Activated CD8-positive, alpha-beta T cell treated with anti-CD3 and anti-CD28 coated beads, Interleukin-2, amount 10 ng/mL, durations not matched to agents 7 days and 5 days (primary cell): ENCODE measurements around the gene SNX25. TPM values are rescaled to one million over a fixed set of nuclear protein-coding genes. Genes with fewer than 3 reads are reported as not detected.
"Not testable (repeated sequence)": the region's sequence is repeated elsewhere in the genome, so short reads cannot be mapped to it uniquely, and the experiment has no call there.

Experiments used
- ATAC-seq: fragments of 150-1000 bp; cut with Tn5 transposase; one replicate; pipeline ENCODE4 v1.10.0; 2021; ENCODE audit warnings: moderate library complexity
- CTCF ChIA-PET: fragments of 350-600 bp; sonication (Branson Sonifier 250); formaldehyde crosslinking; loops from one replicate; lab custom pipeline; 2021; ENCODE audit warnings: antibody characterized with exemption; lab: Charles Lee
- POLR2A ChIA-PET: fragments of 350-600 bp; sonication (Branson Sonifier 250); formaldehyde crosslinking; loops from one replicate; lab custom pipeline; 2021; ENCODE audit warnings: antibody characterized with exemption; lab: Charles Lee
- DNase-seq: peaks from one replicate; pipeline ENCODE4 v3.0.0-alpha.2; 2020
- H3K27ac Mint-ChIP-seq: one replicate; pipeline ENCODE4 v1.8.0; 2021; ENCODE audit warnings: mild to moderate bottlenecking, mixed read lengths
- H3K27me3 Mint-ChIP-seq: one replicate; pipeline ENCODE4 v1.8.0; 2021; ENCODE audit warnings: low read depth, mixed read lengths
- H3K36me3 Mint-ChIP-seq: one replicate; pipeline ENCODE4 v1.8.0; 2021; ENCODE audit warnings: low read depth, mixed read lengths
- H3K4me1 Mint-ChIP-seq: one replicate; pipeline ENCODE4 v1.8.0; 2021; ENCODE audit warnings: low read depth, mixed read lengths
- H3K4me3 Mint-ChIP-seq: one replicate; pipeline ENCODE4 v1.8.0; 2021; ENCODE audit warnings: mild to moderate bottlenecking, mixed read lengths
- H3K9me3 Mint-ChIP-seq: one replicate; pipeline ENCODE4 v1.8.0; 2022; ENCODE audit warnings: mixed read lengths; ENCODE audit not compliant: insufficient read depth
- total RNA-seq, 2 experiments: library from RNA; stranded (reverse); gene quantifications; one replicate each; pipeline ENCODE4 v1.2.3, GENCODE V29; 2021

The SNX25 gene
- total RNA-seq, 2 experiments from 2014 or later, result 16.6 to 16.7 TPM

DNA sequence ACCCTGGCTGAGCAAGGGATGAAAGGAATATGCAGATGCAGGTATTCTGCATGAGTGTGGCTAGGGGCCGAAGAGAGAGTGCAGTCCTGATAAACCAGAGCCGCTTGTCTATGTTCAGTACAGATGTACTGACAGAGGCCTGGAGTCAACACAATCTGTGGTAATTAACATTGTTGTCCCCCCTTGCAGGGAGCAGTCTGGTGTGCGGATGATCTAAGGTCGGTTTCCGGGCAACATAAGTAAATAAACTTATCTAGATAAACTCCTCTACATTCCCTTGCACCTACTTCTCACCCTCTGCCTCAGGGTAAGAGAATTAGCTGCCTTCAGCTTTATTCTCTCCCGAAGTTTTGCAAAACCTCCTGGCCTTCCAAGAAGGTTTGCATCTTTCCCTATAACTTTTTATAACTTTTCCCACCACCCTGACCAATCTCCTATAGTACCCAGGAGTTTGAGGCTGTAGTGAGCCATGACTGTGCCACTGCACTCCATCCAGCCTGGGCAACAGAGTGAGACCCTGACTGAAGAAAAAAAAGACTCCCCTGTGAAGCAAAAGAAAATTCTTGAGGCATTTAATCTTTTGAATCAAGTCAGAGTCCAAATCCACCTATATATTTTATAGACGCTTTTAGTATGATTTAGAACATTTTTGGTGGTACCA, 26.6 kb downstream of the SNX25 start:
- ATAC-seq (no peak), DNase-seq (no peak)
- no peaks in the 10 kb centered on the region for H3K4me1 Mint-ChIP-seq
- H3K27ac Mint-ChIP-seq, result no peak overlapping the region
- H3K27me3 Mint-ChIP-seq, result no peaks in the 10 kb centered on the region
- CTCF ChIA-PET, result no interaction called here
- no peaks in the 10 kb centered on the region for H3K9me3 Mint-ChIP-seq
- peaks cover 8% of the 10 kb centered on the region for H3K36me3 Mint-ChIP-seq
- POLR2A ChIA-PET, result no interaction called here
- H3K4me3 Mint-ChIP-seq, result no peak overlapping the region

DNA sequence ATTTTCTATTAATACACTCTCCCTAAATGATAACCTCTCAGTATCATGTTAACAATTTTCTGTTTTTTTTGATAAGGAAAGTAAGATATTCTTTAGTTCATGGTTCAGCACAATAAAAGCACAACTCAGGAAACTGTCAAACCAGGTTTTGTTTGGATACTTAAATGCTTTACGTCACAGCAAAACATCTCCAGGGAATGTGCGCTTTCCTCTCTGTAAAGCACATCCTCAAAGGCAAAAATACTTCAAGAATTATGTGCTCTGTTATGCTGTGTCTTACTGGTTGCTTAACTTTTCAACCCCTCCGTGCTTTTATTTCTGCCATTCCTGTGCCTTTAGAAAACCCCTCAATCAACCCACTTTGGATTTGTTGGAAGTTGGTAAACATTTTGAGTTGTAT, 27.8 kb downstream of the SNX25 start:
- ATAC-seq, result no peak
- Mint-ChIP-seq H3K4me1 (no peaks in the 10 kb centered on the region), H3K4me3 (no peak overlapping the region), H3K36me3 (peaks cover 8% of the 10 kb centered on the region), H3K9me3 (no peaks in the 10 kb centered on the region), H3K27me3 (no peaks in the 10 kb centered on the region), H3K27ac (no peak overlapping the region)
- ChIA-PET CTCF (interaction anchor here (1.6 kb wide), 1 partner anchor 29 kb away, joined by 3 read pairs; no protein-coding TSS in a partner anchor), POLR2A (no interaction called here)
- no peak for DNase-seq

DNA sequence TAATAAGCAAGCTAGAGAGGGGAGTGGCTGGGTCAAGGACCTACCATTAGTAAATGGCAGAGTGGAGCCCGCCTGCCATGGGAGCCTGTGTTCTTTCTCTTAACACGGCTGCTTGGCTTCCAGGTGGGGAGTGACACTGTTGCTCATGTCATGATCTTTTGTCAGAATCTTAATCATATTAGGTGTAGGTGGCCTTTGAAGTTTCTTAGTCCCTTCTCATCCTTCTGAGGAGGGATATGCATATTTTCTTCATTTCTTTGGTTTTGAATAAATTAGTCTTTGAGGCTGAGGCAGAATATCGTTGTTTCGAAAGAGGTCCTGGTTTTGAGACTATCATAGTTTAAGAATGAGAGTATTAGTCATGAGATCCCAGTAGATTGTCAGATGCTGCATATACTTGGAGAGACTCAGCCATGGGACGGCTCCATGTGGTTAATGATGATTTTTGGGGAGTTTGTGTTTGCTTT, 28.9 kb downstream of the SNX25 start:
- DNase-seq, result no peak
- CTCF ChIA-PET, result interaction anchor here (1.6 kb wide), 1 partner anchor 28 kb away, joined by 3 read pairs; no protein-coding TSS in a partner anchor
- Mint-ChIP-seq H3K4me1 (no peaks in the 10 kb centered on the region), H3K36me3 (peaks cover 8% of the 10 kb centered on the region), H3K9me3 (no peaks in the 10 kb centered on the region), H3K4me3 (no peak overlapping the region), H3K27me3 (no peaks in the 10 kb centered on the region), H3K27ac (no peak overlapping the region)
- no peak for ATAC-seq
- POLR2A ChIA-PET, result no interaction called here

DNA sequence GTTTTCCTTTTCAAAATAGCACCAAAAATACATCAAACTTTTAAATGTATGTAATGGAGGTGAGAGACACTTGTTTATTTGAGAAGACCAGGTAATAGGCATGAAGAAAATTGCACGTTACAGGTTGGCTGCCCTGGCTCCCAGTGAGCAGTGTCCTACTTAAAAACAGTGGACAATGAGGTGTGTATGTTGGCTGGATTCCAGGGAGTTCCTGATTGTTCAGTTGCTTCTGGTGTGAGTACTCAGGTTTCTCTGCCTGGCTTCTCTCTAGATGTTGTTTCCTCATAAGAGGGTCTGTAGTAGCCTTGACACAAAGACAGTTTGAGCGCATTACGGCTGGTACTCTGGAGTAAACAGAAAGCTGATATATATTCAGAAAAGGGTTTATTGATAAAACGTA, 29.4 kb downstream of the SNX25 start:
- ATAC-seq (no peak), DNase-seq (no peak)
- H3K27me3 Mint-ChIP-seq, result no peaks in the 10 kb centered on the region
- no peaks in the 10 kb centered on the region for H3K9me3 Mint-ChIP-seq
- no peak overlapping the region for H3K27ac Mint-ChIP-seq
- no peak overlapping the region for H3K4me3 Mint-ChIP-seq
- H3K4me1 Mint-ChIP-seq, result no peaks in the 10 kb centered on the region
- peaks cover 8% of the 10 kb centered on the region for H3K36me3 Mint-ChIP-seq
- ChIA-PET CTCF (interaction anchor here (1.6 kb wide), 1 partner anchor 27 kb away, joined by 3 read pairs; no protein-coding TSS in a partner anchor), POLR2A (no interaction called here)

DNA sequence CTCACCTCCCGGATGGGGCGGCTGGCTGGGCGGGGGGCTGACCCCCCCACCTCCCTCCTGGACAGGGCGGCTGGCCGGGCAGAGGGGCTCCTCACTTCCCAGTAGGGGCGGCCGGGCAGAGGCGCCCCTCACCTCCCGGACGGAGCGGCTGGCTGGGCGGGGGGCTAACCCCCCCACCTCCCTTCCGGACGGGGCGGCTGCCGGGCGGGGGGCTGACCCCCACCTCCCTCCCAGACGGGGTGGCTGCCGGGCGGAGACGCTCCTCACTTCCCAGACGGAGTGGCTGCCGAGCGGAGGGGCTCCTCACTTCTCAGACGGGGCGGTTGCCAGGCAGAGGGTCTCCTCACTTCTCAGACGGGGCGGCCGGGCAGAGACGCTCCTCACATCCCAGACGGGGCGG, 31.1 kb downstream of the SNX25 start:
- DNase-seq, H3K4me3 Mint-ChIP-seq, H3K27ac Mint-ChIP-seq, H3K36me3 Mint-ChIP-seq, H3K4me1 Mint-ChIP-seq, H3K9me3 Mint-ChIP-seq, H3K27me3 Mint-ChIP-seq, POLR2A ChIA-PET, ATAC-seq, CTCF ChIA-PET: not testable (repeated sequence)

DNA sequence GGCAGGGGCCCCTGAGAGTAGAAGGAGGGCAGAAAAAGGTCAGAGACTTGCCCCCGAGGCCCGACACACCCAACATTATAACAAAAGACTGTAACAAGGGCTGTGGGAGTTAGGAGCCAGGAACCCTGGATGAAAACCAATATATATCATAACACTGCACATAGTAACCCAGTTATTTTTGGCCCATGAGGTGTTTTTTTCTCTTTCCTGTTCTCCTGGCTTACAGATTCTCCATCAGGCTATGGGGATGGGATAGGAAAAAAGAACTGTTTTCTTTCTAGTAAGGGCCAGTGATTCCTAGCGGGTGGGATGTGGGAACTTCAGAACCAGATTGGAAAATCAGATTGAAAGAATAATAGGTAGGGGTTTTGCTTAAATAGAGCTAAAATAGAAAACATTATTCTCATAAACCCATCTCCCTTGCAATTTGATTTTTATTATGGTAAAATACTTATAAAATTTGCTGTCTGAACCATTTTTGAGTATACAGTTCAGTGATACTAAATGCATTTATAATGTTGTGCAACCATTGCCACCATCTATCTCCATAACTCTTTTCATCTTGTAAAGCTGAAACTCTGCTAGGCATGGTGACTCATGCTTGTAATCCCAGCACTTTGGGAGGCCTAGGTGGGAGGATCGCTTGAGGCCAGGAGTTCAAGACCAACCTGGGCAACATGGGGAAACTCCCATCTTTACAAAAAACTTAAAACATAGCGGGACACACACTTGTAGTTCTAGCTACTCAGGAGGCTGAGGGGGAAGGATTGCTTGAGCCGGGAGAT, 33.5 kb downstream of the SNX25 start:
- H3K36me3 Mint-ChIP-seq, result peaks cover 15% of the 10 kb centered on the region
- H3K4me3 Mint-ChIP-seq, result no peak overlapping the region
- no peaks in the 10 kb centered on the region for H3K9me3 Mint-ChIP-seq
- ATAC-seq (no peak), DNase-seq (no peak)
- POLR2A ChIA-PET, result no interaction called here
- H3K27me3 Mint-ChIP-seq, result no peaks in the 10 kb centered on the region
- CTCF ChIA-PET, result interaction anchor here (1.5 kb wide), 1 partner anchor 20 kb away, joined by 3 read pairs; no protein-coding TSS in a partner anchor
- no peaks in the 10 kb centered on the region for H3K4me1 Mint-ChIP-seq
- no peak overlapping the region for H3K27ac Mint-ChIP-seq

DNA sequence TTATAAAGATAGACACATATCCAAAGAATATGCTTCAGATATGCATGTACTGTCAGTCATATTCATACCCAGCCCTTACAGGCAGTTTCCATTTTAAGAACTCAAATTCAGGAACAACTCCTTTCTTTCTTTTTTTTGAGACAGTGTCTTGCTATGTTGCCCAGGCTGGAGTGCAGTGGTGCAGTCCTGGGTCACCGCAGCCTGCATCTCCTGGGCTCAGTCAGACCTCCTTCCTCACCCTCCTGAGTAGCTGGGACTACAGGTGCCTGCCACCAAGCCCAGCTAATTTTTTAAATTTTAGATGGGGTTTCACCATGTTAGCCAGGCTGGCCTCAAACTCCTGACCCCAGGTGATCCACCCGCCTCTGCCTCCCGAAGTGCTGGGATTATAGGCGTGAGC, 34.5 kb downstream of the SNX25 start:
- POLR2A ChIA-PET, result no interaction called here
- Mint-ChIP-seq H3K4me1 (no peaks in the 10 kb centered on the region), H3K9me3 (no peaks in the 10 kb centered on the region), H3K4me3 (no peak overlapping the region), H3K27ac (no peak overlapping the region), H3K27me3 (no peaks in the 10 kb centered on the region), H3K36me3 (peaks cover 13% of the 10 kb centered on the region)
- no peak for ATAC-seq
- CTCF ChIA-PET, result no interaction called here
- no peak for DNase-seq

DNA sequence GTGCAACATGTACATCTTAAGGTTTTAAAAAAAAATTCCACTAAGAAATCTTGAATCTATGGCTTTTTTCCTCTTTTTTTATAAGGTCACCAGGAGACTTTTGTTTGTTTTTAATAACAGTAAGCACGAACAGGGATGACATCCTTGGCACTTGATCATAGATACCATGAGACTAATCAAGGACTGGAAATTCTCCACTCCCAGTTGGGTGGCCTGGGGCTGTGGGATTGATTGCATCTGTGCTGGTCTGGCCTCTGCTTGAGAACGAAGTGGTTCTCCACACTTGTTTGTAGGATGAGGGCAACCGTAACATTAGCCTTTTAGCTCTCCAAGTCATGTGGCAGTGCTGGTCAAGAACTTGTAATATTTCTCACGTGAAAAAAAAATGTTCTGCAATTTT, 35.4 kb downstream of the SNX25 start:
- CTCF ChIA-PET, result no interaction called here
- DNase-seq, result no peak
- POLR2A ChIA-PET, result interaction anchor here (0.5 kb wide), 1 partner anchor 44 kb away, joined by 3 read pairs; no protein-coding TSS in a partner anchor
- Mint-ChIP-seq H3K36me3 (peaks cover 15% of the 10 kb centered on the region), H3K9me3 (no peaks in the 10 kb centered on the region), H3K4me1 (no peaks in the 10 kb centered on the region), H3K27ac (no peak overlapping the region), H3K27me3 (no peaks in the 10 kb centered on the region), H3K4me3 (no peak overlapping the region)
- no peak for ATAC-seq

DNA sequence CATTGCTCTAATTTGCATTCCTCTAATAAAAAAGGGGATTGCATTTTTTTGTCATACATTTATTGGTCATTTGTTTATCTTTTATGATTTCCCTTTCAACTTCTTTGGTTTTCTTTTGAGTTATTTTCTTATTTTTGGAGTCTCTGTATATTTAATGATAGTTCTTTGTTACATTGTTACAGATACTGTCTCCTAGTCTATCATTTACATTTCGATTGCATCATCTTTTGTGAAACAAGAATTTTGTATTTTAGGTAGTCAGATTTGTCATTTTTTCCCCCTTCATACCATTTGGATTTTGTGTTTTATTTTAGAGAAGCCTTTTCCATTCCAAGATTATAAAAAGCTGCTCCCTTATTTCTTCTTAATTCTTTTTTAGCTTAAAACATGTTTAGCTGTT, 37.1 kb downstream of the SNX25 start:
- Mint-ChIP-seq H3K27ac (no peak overlapping the region), H3K36me3 (peaks cover 20% of the 10 kb centered on the region), H3K9me3 (no peaks in the 10 kb centered on the region), H3K4me1 (peaks cover 4% of the 10 kb centered on the region), H3K4me3 (no peak overlapping the region), H3K27me3 (no peaks in the 10 kb centered on the region)
- POLR2A ChIA-PET, result no interaction called here
- no peak for ATAC-seq
- no peak for DNase-seq
- CTCF ChIA-PET, result no interaction called here

DNA sequence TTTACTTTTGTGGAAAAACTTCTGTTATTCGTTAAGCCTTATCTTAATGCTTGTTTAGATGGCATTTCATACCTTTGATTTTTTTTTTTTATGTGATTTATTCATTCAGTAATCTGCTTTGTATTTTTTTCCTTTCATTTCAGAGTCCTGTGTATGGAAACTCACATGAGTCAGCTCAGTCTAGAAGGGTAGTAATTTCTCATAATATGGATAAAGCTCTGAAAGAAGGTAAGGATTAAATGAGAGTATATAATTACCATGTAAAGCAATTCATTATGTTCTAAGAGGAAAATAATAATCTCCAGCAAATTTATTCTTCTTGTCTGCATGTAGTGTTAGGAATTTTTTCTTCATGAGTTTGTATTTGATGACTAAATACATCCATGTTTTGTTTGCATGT, 37.8 kb downstream of the SNX25 start:
- Mint-ChIP-seq H3K4me3 (no peak overlapping the region), H3K9me3 (no peaks in the 10 kb centered on the region)

DNA sequence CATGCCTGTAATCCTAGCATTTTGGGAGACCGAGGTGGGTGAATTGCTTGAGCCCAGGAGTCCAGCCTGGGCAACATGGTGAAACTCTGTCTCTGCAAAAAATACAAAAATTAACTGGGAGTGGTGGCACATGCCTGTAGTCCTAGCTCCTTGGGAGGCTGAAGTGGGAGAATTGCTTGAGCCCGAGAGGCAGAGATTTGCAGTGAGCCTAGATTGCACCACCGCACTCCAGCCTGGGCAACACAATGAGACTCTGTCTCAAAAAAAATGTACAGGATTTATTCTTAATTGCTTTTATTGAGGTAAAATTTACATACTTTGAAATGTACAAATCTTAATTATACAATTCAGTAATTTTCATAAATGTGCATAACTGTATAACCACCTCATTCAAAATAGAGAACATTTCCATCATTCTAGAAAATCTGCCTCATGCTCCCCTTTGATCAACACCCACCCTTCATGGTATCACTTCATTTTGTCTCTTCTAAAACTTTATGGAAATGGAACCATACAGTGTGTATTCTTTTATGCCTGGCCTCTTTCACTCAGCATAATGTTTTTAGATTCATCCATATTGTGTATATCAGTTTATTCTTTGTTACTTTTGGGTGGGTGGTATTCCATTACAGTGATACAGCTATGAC, 39.1 kb downstream of the SNX25 start:
- no peak for ATAC-seq
- POLR2A ChIA-PET, result no interaction called here
- CTCF ChIA-PET, result no interaction called here
- Mint-ChIP-seq H3K9me3 (no peaks in the 10 kb centered on the region), H3K36me3 (peaks cover 20% of the 10 kb centered on the region), H3K4me1 (peaks cover 10% of the 10 kb centered on the region), H3K27me3 (no peaks in the 10 kb centered on the region), H3K4me3 (no peak overlapping the region), H3K27ac (no peak overlapping the region)
- no peak for DNase-seq

More for the DNA sequence above, 37.8 kb downstream of the SNX25 start:
- Mint-ChIP-seq H3K36me3 (peaks cover 20% of the 10 kb centered on the region), H3K4me1 (peaks cover 10% of the 10 kb centered on the region), H3K27me3 (no peaks in the 10 kb centered on the region), H3K27ac (no peak overlapping the region)
- ChIA-PET CTCF (no interaction called here), POLR2A (no interaction called here)
- ATAC-seq, result no peak
- no peak for DNase-seq

DNA sequence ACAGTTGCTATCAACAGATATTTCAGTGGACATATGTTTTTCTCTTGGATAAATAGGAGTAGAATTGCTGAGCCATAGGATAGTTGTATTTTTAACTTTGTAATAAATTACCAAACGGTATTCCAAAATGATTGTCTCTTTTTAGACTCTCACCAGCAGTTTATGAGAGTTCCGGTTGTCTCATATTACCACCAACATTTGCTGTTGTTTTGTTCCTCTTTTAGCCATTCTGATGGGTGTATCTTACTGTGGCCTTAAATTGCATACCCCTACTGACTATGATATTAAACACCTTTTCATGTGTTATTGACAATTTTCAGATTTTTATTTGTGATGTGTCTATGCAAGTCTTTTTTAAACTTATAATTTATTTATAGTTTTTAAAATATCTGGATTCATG, 39.7 kb downstream of the SNX25 start:
- Mint-ChIP-seq H3K27ac (no peak overlapping the region), H3K4me1 (peaks cover 12% of the 10 kb centered on the region), H3K27me3 (no peaks in the 10 kb centered on the region), H3K9me3 (no peaks in the 10 kb centered on the region), H3K36me3 (peaks cover 21% of the 10 kb centered on the region), H3K4me3 (no peak overlapping the region)
- CTCF ChIA-PET, result no interaction called here
- POLR2A ChIA-PET, result no interaction called here
- no peak for DNase-seq
- ATAC-seq, result no peak
